GM18909 (cell line): ENCODE results near the gene RUSF1.
"Not testable (repeated sequence)": the region's sequence is repeated elsewhere in the genome, so short reads cannot be mapped to it uniquely, and the experiment has no call there.

Experiments used
- ATAC-seq: cut with Tn5 transposase; IDR thresholded peaks from one replicate; pipeline ENCODE4 v1.9.1; 2021; ENCODE audit warnings: mild to moderate bottlenecking; ENCODE audit not compliant: unreplicated experiment, poor library complexity

Gene RUSF1

GRCh38 chr16:31519759-31520431 lies 11.7 kb upstream of the RUSF1 start:
- no peak for ATAC-seq

GRCh38 chr16:31517800-31518402 lies 9.7 kb upstream of the RUSF1 start:
- ATAC-seq, result no peak

- no peak for ATAC-seq
These were observed 5.7 kb upstream of the RUSF1 start for GRCh38 chr16:31513884-31514283.

DNA sequence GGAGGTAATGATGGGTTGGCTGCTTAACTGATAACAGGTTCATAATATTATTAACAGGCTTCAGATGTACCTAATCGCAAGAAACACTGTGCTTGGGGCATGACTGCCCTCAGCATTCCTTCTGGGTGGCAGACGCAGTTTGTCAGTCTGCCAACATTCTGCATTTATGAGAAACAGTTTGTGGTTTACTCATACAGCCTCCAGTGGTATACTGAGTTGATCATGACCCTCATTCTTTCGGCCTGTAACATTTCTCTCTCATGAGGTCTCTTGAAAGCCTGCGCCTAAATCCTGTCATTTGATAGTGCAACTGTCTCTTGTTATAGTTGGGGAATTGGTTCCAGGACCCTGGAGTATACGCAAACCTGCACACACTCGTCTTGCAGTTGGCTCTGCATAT lies 4.9 kb upstream of the RUSF1 start:
- no peak for ATAC-seq

GRCh38 chr16:31508706-31509195 lies 560 bp upstream of the RUSF1 start:
- ATAC-seq, result no peak

- no peak for ATAC-seq
These were observed 618 bp downstream of the RUSF1 start for GRCh38 chr16:31507617-31507928.

DNA sequence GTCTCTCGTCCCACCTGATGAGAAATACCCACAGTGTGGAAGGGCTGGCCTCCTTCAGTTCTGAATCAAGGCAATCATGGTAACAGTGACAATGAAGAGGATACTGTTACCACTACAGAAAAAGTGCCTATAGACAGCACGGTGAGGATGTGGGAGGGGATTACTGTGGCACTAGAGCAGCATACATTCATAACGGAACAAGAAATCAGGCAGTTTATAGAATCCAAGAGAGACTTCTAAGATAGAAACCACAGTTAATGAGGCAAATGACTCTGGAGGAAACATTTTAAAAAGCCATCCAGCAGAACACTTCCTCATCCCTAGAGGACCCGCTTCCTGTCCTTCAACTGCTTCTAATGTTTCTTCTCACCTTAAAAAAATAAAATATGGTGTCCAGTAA lies 2.7 kb downstream of the RUSF1 start:
- ATAC-seq, result peak; percentile 42

DNA sequence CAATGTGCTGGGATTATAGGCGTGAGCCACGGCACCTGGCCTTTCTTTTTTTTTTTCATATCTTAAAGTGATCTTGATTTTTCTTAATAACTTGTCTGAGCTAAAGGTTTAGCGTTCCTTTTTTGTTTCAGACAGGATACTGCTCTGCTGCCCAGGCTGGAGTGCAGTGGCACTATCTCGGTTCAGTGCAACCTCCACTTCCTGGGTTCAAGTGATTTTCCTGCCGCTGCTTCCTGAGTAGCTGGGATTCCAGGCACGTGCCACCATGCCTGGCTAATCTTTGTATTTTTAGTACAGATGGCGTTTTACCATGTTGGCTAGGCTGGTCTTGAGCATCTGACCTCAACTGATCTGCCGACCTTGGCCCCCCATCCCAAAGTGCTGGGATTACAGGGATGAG lies 4.0 kb downstream of the RUSF1 start:
- no peak for ATAC-seq

GRCh38 chr16:31503555-31503954 lies 4.6 kb downstream of the RUSF1 start:
- ATAC-seq, result not testable (repeated sequence)

DNA sequence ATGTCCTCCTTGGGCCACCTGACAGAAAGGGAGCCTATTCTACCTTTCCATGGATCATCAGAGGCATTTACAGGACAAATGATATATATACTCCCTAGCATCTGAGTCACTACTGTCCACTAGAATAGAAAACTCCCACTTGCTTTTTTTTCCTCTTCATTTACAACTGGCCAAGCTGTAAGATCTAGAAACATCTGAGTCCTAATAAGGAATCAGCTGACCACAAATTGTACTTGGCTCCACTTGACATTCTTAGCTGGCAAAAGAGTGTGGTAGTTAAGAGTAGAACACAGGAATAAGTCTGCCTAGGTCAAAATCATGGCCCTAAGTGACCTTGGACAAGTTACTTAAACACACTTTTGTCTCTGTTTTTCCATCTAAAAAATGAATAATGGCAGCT lies 5.2 kb downstream of the RUSF1 start:
- no peak for ATAC-seq

GRCh38 chr16:31501966-31502348 lies 6.2 kb downstream of the RUSF1 start:
- no peak for ATAC-seq

DNA sequence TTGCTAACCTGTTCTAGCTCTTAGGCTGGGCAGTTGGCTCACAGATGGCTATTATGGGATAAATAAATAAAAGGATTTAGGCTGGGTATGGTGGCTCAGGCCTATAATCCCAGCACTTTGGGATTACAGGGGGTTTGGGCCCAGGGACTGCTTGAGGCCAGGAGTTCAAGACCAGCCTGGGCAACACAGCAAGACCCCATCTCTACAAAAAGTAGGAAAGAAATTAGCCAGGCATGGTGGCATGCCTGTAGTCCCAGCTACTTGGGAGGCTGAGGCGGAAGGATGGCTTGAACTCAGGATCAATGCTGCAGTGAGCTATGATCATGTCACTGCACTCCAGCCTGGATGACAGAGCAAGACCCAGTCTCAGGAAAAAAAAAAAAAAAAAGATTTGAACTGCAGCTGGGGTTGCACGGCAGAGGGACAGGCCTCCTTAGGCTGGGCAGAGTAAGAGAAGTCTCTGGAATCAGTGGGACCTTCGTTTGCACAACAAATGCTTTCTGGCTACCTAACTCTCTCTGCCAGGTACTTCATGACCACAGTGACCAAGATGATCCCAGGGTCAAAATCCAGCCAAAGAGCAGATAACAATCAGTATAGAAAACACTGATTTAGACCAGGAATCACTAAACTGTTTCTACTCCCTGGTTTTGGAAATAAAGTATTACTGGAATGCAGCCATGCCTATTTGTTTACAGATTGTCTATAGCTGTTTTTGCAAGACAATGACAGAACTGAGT lies 6.8 kb downstream of the RUSF1 start:
- no peak for ATAC-seq

- ATAC-seq, result no peak
These were observed 8.3 kb downstream of the RUSF1 start for GRCh38 chr16:31499928-31500327.

DNA sequence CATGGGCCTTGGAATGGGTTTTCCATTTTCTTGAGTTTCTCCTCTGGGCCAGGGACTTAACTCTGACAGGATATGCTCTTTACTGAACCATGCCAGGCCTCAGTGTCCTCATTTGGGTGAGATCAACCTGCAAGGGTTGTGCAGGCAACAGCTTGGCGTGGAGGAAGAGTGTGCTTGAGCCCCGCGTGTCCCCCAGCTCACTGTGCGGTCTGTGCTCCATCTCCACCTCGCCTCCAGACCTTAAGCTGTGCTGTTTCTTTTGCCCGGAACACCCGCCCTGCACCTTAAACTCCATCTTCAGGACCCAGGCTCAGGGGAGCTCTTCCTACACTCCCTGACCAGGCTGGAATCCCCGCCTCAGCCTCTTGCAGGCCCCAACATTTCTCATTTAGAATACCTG lies 9.7 kb downstream of the RUSF1 start:
- ATAC-seq, result no peak

DNA sequence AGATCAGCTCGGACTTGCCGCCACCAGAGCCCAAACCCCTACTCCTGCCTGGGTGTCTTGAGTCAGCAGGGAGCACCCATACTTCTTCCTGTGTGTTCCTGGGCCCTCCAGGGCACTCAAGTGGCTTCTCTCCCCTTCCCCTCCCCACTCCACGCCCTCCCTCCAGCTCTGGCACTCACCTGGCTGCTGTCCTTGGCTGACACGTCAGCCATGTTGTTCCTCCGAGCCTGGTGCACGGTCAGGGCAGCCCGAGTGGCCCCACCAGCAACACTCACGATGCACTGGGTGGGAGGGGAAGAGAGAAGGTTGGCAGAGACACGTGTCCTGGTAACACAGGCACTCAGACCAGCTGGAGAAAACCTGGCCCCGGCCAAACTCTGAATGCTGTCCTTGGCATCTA lies 11.5 kb downstream of the RUSF1 start:
- no peak for ATAC-seq

DNA sequence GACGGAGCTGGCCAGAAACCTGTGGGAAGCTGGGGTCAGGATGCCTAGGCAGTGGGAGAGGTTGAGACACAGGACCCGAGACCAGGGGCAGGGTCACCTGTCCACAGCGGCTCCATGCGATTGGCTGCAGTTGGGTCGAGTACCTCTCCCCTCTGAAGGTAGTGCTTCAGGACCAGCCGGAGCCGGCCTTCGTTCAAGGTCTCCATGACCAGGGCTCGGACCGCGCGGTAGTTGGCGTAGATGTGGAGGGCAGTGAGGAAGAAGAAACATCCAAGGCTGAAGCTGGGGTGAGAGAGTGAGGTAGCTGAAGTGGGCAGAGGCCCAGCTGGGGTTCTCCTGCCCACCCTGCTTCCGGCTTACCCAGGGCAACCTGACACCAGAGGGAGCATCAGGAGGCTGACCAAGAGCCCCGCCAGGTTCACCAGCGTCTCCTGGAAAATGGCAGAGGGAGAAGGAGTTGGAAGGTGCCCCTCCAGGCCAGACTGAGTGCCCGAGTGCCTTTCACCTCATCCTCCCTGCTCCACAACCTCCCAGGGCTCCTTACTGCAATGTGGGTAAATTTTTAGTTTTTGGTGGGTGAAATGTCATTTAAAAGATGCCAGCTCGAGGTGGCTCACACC lies 14.6 kb downstream of the RUSF1 start:
- ATAC-seq, result no peak

DNA sequence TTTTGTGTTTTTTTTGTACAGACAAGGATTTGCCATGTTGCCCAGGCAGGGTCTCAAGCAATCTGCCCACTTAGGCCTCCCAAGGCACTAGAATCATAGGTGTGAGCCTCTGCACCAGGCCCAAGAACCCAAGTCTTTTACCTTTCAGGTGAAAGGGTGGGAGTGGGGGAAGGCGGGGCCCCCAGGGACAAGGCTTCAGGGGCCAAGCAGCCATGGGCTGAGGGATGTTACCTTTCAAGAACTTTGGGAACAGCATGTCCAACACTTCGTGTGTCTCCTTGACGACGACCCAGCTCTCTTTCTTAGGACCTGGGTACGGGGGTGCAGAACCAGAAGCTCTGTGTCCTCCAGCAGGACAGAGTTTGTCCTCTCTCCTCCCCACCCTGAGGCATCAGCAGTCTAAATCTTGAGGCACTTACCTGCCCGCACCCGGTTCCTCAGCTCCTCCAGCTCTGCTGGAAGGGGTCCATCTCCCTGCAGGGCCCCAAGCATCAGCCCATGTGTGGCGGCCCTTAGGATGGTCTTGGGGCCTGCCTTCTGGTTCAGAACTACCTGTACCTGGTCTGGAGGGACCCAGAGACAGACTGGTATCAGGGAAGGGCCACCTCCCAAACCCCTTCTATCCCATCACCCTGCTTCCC lies 16.3 kb downstream of the RUSF1 start:
- ATAC-seq, result no peak

DNA sequence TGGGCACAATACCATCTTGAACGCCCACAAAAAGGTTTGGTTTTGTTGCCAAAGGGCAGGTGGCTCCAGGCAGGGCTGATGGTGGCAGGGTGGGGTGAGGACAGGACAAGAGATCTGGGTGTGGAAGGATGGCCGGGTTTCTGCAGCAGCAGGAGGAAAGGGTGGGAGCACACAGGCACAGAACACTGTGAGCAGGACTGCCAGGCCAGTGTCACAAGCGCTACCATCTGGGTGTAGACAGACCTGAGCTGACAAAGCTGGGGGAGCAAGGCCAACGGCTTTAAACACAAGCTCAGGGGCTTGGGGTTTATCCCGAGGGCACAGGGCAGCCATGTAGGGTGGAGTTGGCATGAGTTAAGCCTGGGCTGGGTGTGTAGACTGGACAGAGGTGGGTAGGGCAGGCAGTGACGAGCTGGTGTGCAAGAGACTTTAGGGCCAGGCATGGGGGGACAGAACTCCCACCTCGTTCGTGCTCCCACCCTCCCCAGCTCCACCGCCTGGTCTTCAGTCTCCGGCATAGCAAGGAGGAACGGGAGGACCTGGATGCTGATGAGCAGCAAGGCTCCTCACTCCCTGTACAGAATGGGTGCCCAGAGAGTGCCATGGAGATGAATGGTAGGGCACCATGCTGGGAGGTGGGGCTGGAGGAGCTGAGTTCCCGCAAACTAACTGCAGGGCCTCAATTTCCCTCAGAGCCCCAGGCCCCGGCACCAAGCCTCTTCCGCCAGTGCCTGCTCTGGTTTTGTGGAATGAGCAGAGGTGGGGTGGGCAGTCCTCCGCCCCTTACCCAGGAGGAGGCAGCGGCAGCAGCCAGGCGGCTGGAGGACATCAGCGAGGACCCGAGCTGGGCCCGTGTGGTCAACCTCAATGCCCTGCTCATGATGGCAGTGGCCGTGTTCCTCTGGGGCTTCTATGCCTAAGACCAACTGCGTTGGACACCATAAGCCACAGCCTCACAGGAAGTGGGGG lies 18.3 kb downstream of the RUSF1 start:
- no peak for ATAC-seq

- no peak for ATAC-seq
These were observed 19.0 kb downstream of the RUSF1 start for GRCh38 chr16:31489298-31489564.
